PC-9 (cell line): ENCODE data around the gene MIDN. TPM values are rescaled to one million over a fixed set of nuclear protein-coding genes. Genes with fewer than 3 reads are reported as not detected.
"Not testable (repeated sequence)": the region's sequence is repeated elsewhere in the genome, so short reads cannot be mapped to it uniquely, and the experiment has no call there.

Source experiments
- BruUV-seq: library from RNA; stranded (reverse); fragments of 400-500 nt; replicated peaks from 2 replicates; lab custom pipeline; 2021; lab: Mats Ljungman, UMichigan
- CTCF ChIA-PET: fragments of 300-600 bp; sonication (Branson Sonifier 250); formaldehyde crosslinking; loops from one replicate; lab custom pipeline; 2022; ENCODE audit warnings: antibody characterized with exemption; lab: Charles Lee
- POLR2A ChIA-PET: fragments of 300-600 bp; sonication (Branson Sonifier 250); formaldehyde crosslinking; loops from one replicate; lab custom pipeline; 2022; ENCODE audit warnings: antibody characterized with exemption; ENCODE audit not compliant: unreplicated experiment; lab: Charles Lee
- DNase-seq, 2 experiments: peaks; one replicate each; pipeline versions ENCODE4 v3.0.0 to v3.0.0-alpha.2; 2015 to 2022; ENCODE audit warnings: mixed read lengths in 1 of 2
- H2AFZ ChIP-seq: fragments of 200-600 bp; sonication (generic); 2 replicates; pipeline ENCODE4 v1.8.1; 2017; ENCODE audit warnings: antibody characterized with exemption
- H3F3A ChIP-seq: fragments of 200-600 bp; sonication (generic); 2 replicates; pipeline ENCODE4 v1.8.1; 2017; ENCODE audit warnings: antibody characterized with exemption, mild to moderate bottlenecking, low read depth; ENCODE audit not compliant: insufficient read depth
- H3K27ac ChIP-seq: fragments of 200-600 bp; sonication (generic); 2 replicates; pipeline ENCODE4 v1.6.1; 2016; ENCODE audit warnings: mixed run types
- H3K27me3 ChIP-seq: fragments of 200-600 bp; sonication (generic); 2 replicates; pipeline ENCODE4 v1.6.1; 2016; ENCODE audit warnings: low read depth, mixed run types; ENCODE audit not compliant: insufficient read depth
- H3K36me3 ChIP-seq: fragments of 200-600 bp; sonication (generic); 2 replicates; pipeline ENCODE4 v1.6.1; 2016; ENCODE audit warnings: low read depth, mixed run types
- H3K4me1 ChIP-seq: fragments of 200-600 bp; sonication (generic); replicated peaks from 2 replicates; pipeline ENCODE4 v1.6.1; 2016; ENCODE audit warnings: mixed run types; ENCODE audit not compliant: insufficient read depth
- H3K4me2 ChIP-seq: fragments of 200-600 bp; sonication (generic); 2 replicates; pipeline ENCODE4 v1.6.1; 2017; ENCODE audit warnings: mixed run types
- H3K4me3 ChIP-seq: fragments of 200-600 bp; sonication (generic); 2 replicates; pipeline ENCODE4 v1.6.1; 2016; ENCODE audit warnings: mixed run types
- H3K79me2 ChIP-seq: fragments of 200-600 bp; sonication (generic); 2 replicates; pipeline ENCODE4 v1.6.1; 2017; ENCODE audit warnings: low read depth, mixed run types
- H3K9me2 ChIP-seq: fragments of 200-600 bp; sonication (generic); 2 replicates; pipeline ENCODE4 v1.8.1; 2017; ENCODE audit warnings: mild to moderate bottlenecking; ENCODE audit not compliant: insufficient read depth
- H3K9me3 ChIP-seq: fragments of 200-600 bp; sonication (generic); 2 replicates; pipeline ENCODE4 v1.8.1; 2016; ENCODE audit warnings: low read depth; ENCODE audit not compliant: insufficient read depth
- H4K20me1 ChIP-seq: fragments of 200-600 bp; sonication (generic); 2 replicates; pipeline ENCODE4 v1.8.1; 2017; ENCODE audit not compliant: insufficient read depth
- CTCF ChIP-seq: fragments of 200-600 bp; sonication (generic); conservative IDR thresholded peaks from 2 replicates; pipeline ENCODE4 v1.6.1; 2017; ENCODE audit warnings: mixed run types, antibody characterized with exemption, mild to moderate bottlenecking, moderate library complexity
- EZH2 ChIP-seq: fragments of 200-600 bp; sonication (generic); IDR thresholded peaks from 2 replicates; pipeline ENCODE4 v1.8.0; 2017; ENCODE audit warnings: antibody characterized with exemption, low read depth
- intact Hi-C: fragments of 100-400 bp; cut with micrococcal nuclease; formaldehyde crosslinking; loops from one replicate; pipeline ENCODE4 v1.10.0; 2022; ENCODE audit not compliant: unreplicated experiment
- total RNA-seq: library from RNA; stranded (reverse); gene quantifications from 2 replicates; pipeline ENCODE4 v1.2.3, GENCODE V29; 2021

The MIDN gene
- total RNA-seq, 1 experiment from 2014 or later, result 61.4 TPM

DNA sequence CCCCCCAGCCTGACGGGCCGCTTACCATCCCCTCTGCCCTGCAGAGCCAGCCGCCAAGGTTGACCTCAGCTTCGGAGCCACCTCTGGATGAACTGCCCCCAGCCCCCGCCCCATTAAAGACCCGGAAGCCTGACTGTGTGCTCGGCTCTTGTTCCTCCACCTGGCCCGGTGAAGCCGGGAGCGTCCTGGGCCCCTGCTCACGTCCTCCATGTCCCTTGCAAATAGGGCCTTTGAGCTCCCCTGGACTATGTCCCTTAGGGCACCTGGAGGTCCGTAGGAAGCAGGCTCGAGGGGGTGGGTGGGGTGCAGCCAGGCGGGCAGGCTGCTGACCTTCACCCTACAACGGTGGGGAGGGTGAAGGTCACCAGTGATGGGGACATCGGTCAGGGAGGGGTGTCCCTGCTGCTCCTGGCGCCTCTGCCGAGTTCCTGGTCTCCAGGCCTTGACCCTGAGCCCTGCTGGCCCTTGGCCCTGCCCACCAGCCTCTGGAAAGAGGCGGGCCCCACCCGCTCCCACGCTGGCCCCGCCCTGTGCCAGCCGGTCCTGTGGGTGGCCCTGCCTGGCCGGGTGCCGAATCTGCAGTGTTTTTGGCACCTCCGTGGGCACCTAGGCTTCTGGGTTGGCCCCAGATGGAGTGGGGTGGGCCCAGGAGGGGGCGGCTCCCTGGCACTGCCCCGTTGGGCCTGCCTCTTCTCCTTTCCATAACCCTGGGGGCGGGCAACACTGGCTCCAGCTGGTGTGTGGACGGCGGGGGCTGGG, 3.5 kb upstream of the MIDN start:
- Histone ChIP-seq H4K20me1 (no peaks in the 10 kb centered on the region), H3K79me2 (peaks cover 10% of the 10 kb centered on the region), H3K9me2 (no peaks in the 10 kb centered on the region), H3K36me3 (no peaks in the 10 kb centered on the region), H3K9me3 (no peaks in the 10 kb centered on the region), H3K27ac (no peak overlapping the region), H3K4me2 (peak overlapping the region; percentile 40; the same call in 1 of the 2 replicates), H3K4me1 (peaks cover 32% of the 10 kb centered on the region), H3K4me3 (no peak overlapping the region), H2AFZ (no peak overlapping the region), H3K27me3 (no peaks in the 10 kb centered on the region), H3F3A (peaks cover 24% of the 10 kb centered on the region)
- CTCF ChIA-PET, result interaction anchor here (0.5 to 3.0 kb wide), 6 partner anchors 8 to 582 kb away, joined by 3 to 76 read pairs (median 6); partner anchors contain the start of genes CIRBP and RNF126
- POLR2A ChIA-PET, result interaction anchor here (0.6 to 1.7 kb wide), 4 partner anchors 8 to 31 kb away, joined by 3 to 23 read pairs (median 7); partner anchors contain the start of gene CIRBP
- TF ChIP-seq CTCF (no peak), EZH2 (no peak)
- no peak for DNase-seq
- intact Hi-C loops, result loop anchor here (5.0 kb wide), 1 partner anchor 63 kb away; no protein-coding TSS in a partner anchor
- no TSS peak for BruUV-seq

- Histone ChIP-seq H3K36me3 (no peaks in the 10 kb centered on the region), H3K27ac (no peak overlapping the region), H3K9me2 (no peaks in the 10 kb centered on the region), H3K79me2 (peaks cover 13% of the 10 kb centered on the region), H3K27me3 (no peaks in the 10 kb centered on the region), H3K4me2 (no peak overlapping the region; the same call in 1 of the 2 replicates), H2AFZ (no peak overlapping the region), H4K20me1 (no peaks in the 10 kb centered on the region), H3K9me3 (no peaks in the 10 kb centered on the region), H3K4me3 (no peak overlapping the region), H3K4me1 (peaks cover 31% of the 10 kb centered on the region), H3F3A (peaks cover 22% of the 10 kb centered on the region)
- no peak for DNase-seq
- intact Hi-C loops, result loop anchor here (5.0 kb wide), 1 partner anchor 63 kb away; no protein-coding TSS in a partner anchor
- BruUV-seq, result no TSS peak
- POLR2A ChIA-PET, result interaction anchor here (0.5 to 1.3 kb wide), 2 partner anchors 21 to 23 kb away, joined by 6 to 11 read pairs; partner anchors contain the start of gene CIRBP
- no peak for TF ChIP-seq CTCF
- TF ChIP-seq EZH2, result no peak
- CTCF ChIA-PET, result interaction anchor here (3.0 kb wide), 1 partner anchor 22 kb away, joined by 76 read pairs; the partner anchor contains the start of gene CIRBP
Measured at GRCh38 chr19:1245494-1246264, 2.7 kb upstream of the MIDN start.

DNA sequence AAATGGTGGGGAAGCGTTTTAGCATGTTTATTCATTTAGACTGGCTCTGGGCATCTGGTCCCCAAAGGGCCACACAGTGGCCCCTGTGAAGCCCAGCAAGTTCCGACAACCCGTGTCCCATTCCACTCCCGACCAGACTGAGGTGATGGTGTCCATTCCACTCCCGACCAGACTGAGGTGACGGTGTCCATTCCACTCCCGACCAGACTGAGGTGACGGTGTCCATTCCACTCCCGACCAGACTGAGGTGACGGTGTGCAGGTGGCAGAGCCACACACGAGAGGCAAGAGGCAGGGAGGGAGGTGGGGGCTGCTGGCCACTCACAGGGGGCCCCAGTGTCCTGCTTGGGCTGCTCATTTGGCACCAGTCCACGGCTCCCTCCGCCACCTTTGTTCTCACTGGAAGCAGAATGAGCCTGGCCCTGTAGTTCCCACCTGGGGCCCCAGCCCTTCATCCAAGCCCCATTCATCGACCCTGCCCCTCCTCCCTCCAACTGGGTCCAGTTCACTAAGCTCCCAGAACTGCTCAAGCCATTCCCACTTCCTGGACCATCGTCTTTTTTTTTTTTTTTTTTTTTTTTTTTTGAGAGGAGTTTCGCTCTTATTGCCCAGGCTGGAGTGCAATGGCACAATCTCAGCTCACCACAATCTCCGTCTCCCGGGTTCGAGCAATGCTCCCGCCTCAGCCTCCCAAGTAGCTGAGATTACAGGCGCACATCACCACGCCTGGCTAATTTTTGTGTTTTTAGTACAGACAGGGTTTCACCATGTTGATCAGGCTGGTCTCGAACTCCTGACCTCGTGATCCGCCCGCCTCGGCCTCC, 1.9 kb upstream of the MIDN start:
- DNase-seq, result not testable (repeated sequence)

More for the DNA sequence above, 1.9 kb upstream of the MIDN start:
- Histone ChIP-seq H3K4me1 (peaks cover 25% of the 10 kb centered on the region; the same call in 1 of the 2 replicates), H3K27ac (peak overlapping the region; percentile 84; the same call in 1 of the 2 replicates), H3F3A (peaks cover 24% of the 10 kb centered on the region), H3K79me2 (peaks cover 21% of the 10 kb centered on the region)
- H3K9me2 ChIP-seq, H2AFZ ChIP-seq, H3K27me3 ChIP-seq, H3K4me3 ChIP-seq, BruUV-seq, H4K20me1 ChIP-seq, H3K9me3 ChIP-seq, H3K36me3 ChIP-seq, H3K4me2 ChIP-seq, POLR2A ChIA-PET: not testable (repeated sequence)
- CTCF ChIA-PET, result interaction anchor here (0.6 kb wide), 1 partner anchor 170 kb away, joined by 9 read pairs; no protein-coding TSS in a partner anchor
- intact Hi-C loops, result loop anchor here (5.0 kb wide), 1 partner anchor 64 kb away; no protein-coding TSS in a partner anchor
